GM21381 (cell line): Measurements from ENCODE around the gene TMEM183A.

Experiments used
- ATAC-seq: cut with Tn5 transposase; IDR thresholded peaks from one replicate; pipeline ENCODE4 v1.9.1; 2021; ENCODE audit warnings: mild to moderate bottlenecking, moderate library complexity; ENCODE audit not compliant: unreplicated experiment

The TMEM183A gene

DNA sequence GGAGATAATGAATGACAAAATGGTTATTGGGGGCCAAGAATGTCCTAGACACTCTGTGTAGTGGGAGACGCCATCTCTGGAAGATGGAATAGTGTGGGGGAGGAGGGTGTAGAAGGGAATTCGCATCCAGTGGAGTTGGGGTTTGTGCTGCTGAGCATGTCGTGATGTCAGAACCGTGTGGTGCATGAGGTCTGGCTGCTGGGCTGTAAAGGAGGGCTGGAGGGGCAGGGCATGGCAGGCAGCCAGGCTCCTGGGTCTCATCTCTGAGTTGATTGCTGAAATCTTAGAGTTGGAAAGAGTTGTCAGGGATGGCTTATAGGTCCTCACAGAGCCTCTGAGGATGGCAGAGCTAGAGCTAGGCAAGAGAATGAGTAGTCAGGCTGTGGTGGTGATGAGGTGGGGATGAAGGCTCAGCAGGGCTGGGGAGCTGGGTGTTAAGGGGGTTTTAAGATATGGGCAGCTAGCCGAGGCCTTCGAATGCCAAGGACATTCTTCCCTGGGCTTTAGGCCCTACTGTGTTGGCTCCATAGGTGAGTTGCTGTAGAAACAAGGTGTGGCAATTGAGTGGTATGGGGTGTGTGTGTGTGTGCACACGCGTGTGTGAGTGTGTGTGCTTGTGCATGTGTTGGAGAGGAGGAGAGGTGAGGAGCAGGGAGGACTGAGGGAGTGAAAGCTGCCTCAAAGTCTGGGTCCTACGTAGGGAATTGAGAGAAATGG lies 21.1 kb downstream of the TMEM183A start:
- no peak for ATAC-seq

DNA sequence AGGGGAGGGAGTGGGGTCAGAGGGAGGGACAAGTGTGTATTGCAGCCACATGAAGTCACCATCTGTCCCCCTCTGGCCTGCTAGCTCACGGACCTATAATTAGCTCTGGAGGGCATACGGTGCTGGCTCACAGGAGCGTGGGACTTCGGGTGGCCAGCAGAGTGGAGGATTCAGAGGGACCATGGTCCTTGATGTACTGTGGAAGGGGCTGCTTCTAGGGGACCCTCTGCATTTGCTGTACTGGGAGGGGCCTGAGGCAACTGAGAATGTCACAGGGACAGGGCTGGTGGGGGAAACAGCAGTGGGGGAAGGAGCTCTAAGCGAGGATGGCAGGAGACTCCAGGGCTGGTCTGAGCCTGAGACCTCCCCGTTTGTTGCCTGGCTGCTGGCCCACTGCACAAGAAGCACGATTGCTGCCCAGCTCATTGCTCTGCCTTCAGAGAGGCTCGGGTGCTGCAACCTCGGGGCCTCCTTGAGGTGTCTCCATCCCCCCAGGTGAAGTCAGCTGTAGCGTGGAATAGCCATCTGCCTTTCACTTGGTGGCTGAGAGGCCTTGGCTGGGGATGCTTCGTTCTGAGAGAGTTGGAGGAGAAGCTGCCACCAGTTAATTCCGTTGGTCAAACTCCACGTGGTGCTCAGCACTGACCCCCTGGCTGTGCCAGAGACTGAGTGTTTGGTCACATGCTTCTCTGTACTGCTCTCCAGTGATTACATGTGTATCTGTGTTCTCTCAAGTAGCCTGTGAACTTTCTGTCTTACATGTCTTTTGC lies 21.8 kb downstream of the TMEM183A start:
- no peak for ATAC-seq

DNA sequence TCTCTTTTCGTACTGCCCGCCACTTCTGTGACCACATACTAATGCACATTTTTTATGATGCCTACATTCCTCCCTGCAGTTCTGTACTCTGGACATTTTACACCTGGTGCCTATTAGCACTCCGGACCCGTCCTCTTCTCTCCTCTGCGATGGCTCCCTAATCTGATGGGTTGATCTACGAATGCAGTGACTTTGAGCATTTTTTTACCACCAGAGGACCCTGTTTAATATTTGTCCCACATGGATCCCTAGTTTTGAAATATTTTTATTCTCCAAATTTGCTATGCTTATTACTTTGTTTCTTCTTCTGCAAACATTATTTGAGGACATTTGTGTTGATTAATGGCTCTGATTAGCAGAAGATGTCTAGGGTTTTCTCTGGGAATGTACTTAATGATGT lies 24.3 kb downstream of the TMEM183A start:
- no peak for ATAC-seq

DNA sequence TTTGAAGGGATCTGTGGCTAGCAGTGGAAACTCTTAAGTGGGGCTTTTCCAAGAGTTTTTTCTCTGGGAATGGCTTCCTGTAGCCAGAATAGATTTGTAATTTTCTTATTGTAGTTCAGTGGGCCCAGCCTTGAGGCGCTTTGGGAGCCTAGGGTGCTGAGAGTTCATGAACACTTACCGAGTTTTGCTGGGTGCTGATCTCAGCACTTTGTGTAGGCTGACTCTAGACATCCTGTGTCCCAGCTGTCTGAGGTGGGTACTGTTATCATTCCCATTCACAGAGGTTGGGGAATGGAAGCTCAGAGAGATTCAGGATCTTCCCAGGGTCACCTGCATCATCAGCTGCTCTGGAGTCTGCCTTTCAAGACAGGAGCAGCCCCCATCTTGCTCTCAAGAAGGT lies 26.1 kb downstream of the TMEM183A start:
- no peak for ATAC-seq

- no peak for ATAC-seq
Measured at GRCh38 chr1:203033917-203034316, 26.7 kb downstream of the TMEM183A start.

DNA sequence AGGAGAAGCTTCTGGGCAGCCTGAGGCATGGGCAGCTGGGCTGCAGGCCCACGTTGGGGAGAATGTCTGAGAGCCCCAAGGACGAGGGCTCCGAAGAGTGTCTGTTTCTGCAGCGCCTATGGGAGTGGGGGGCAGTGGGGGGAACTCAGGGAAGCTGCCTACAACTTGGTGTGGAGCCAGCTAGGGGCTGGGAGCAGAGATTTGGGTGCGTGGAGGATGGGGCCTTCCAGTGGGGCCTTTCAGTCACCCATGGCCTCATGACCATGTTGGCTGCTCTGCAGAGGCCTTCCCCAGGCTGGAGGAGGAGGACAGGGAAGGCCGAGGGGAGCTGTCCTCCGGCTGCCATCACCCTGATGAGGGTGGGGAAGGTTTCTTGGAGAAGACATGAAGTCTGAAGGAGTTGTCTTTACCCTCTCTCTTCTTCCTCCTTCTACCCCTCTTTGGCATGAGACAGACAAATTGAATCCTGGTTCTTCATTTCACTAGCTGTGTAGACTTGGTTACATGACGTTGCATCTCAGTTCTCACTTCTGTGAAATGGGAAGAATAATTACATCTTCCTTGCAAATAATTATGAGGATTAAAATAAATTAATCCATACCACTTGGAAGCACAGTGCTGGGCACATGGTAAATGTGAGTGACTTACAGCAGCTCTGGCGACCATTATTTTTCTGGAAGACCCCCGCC lies 27.4 kb downstream of the TMEM183A start:
- ATAC-seq: no peak

GRCh38 chr1:203035111-203036000 lies 28.2 kb downstream of the TMEM183A start:
- ATAC-seq: no peak

GRCh38 chr1:203036135-203036534 lies 29.0 kb downstream of the TMEM183A start:
- ATAC-seq: no peak

GRCh38 chr1:203036537-203036936 lies 29.4 kb downstream of the TMEM183A start:
- ATAC-seq: no peak

GRCh38 chr1:203037509-203038190 lies 30.5 kb downstream of the TMEM183A start:
- ATAC-seq: no peak

GRCh38 chr1:203038217-203038741 lies 31.1 kb downstream of the TMEM183A start:
- ATAC-seq: no peak

- ATAC-seq: no peak
Measured at GRCh38 chr1:203038891-203039608, 31.9 kb downstream of the TMEM183A start.

GRCh38 chr1:203039609-203040512 lies 32.7 kb downstream of the TMEM183A start:
- no peak for ATAC-seq

DNA sequence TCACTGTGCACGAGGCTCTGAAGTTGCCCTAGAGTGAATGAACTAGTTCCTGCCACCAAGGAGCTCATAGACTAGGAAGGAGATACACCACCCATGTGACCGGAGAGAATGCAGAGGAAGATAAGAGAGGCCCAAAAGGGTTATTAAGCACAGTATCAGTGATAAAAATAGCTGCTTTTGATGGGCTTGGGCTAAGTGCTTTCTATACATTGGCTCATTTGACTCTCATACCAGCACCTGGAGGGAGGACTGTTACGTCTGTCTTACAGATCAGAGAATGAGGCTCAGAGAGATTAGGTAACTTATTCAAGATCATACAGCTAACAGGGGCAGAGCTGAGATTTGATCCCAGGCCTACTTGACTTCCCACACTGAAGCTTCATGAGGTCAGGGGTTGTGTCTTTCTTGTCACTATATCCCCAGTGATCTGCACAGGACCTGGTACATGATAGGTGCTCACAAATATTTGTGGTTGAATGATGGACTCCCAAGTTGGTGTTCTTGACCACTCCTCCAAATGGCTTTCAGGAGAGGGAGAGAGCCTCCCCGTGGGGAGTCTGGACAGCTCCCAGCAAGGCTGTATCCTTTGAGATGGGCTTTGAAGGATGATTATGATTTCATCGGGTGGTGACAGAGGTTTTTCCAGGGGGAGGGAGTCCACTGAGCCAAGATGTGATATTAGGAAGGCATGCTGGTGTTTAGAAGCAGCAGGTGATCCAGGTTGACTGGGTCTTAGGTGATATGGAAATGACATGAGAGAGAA lies 33.5 kb downstream of the TMEM183A start:
- no peak for ATAC-seq

GRCh38 chr1:203041351-203041932 lies 34.3 kb downstream of the TMEM183A start:
- ATAC-seq: no peak

- no peak for ATAC-seq
Measured at GRCh38 chr1:203043830-203044545, 36.8 kb downstream of the TMEM183A start.
